ENCODE measurements around the gene PLXNA1.

Gene PLXNA1

GRCh38 chr3:126952983-126953660, 29.8 kb upstream of the PLXNA1 start:
- no peak for DNase-seq (ENCODE audit: low read depth)

- peak; percentile 63 for DNase-seq (ENCODE audit: low read depth)
Observed at GRCh38 chr3:126954141-126954842, 28.6 kb upstream of the PLXNA1 start.

- no peak for DNase-seq (ENCODE audit: low read depth)
Observed at GRCh38 chr3:126955004-126955790, 27.7 kb upstream of the PLXNA1 start.

- DNase-seq (ENCODE audit: low read depth) = no peak
Observed at GRCh38 chr3:126956361-126956760, 26.6 kb upstream of the PLXNA1 start.

GRCh38 chr3:126956866-126957650, 25.9 kb upstream of the PLXNA1 start:
- no peak for DNase-seq (ENCODE audit: low read depth)

GRCh38 chr3:126957776-126958637, 24.9 kb upstream of the PLXNA1 start:
- DNase-seq (ENCODE audit: low read depth) = no peak

GRCh38 chr3:126958638-126959085, 24.3 kb upstream of the PLXNA1 start:
- DNase-seq (ENCODE audit: low read depth) = no peak

- no peak for DNase-seq (ENCODE audit: low read depth)
Observed at GRCh38 chr3:126959136-126959920, 23.6 kb upstream of the PLXNA1 start.

- peak; percentile 87 for DNase-seq (ENCODE audit: low read depth)
Observed at GRCh38 chr3:126959921-126960603, 22.9 kb upstream of the PLXNA1 start.

- no peak for DNase-seq (ENCODE audit: low read depth)
Observed at GRCh38 chr3:126960604-126960995, 22.3 kb upstream of the PLXNA1 start.

- DNase-seq (ENCODE audit: low read depth) = peak; percentile 46
Observed at GRCh38 chr3:126961191-126961790, 21.6 kb upstream of the PLXNA1 start.

GRCh38 chr3:126961791-126962461, 21.0 kb upstream of the PLXNA1 start:
- DNase-seq (ENCODE audit: low read depth) = no peak

- DNase-seq (ENCODE audit: low read depth) = no peak
Observed at GRCh38 chr3:126962756-126963155, 20.2 kb upstream of the PLXNA1 start.

- DNase-seq (ENCODE audit: low read depth) = no peak
Observed at GRCh38 chr3:126963261-126964190, 19.4 kb upstream of the PLXNA1 start.

GRCh38 chr3:126964261-126964660, 18.7 kb upstream of the PLXNA1 start:
- no peak for DNase-seq (ENCODE audit: low read depth)

- no peak for DNase-seq (ENCODE audit: low read depth)
Observed at GRCh38 chr3:126964950-126965349, 18.0 kb upstream of the PLXNA1 start.

- no peak for DNase-seq (ENCODE audit: low read depth)
Observed at GRCh38 chr3:126965526-126966080, 17.3 kb upstream of the PLXNA1 start.
